ENCODE data around the gene PITRM1. TPM values are rescaled to one million over a fixed set of nuclear protein-coding genes. Genes with fewer than 3 reads are reported as not detected.
"Not testable (repeated sequence)": the region's sequence is repeated elsewhere in the genome, so short reads cannot be mapped to it uniquely, and the experiment has no call there.

The PITRM1 gene
- total and polyA plus RNA-seq, 12 donors = 61.8 to 107 (median 82.5) TPM

- ATAC-seq = peak in 1 of 8 donors; percentile 2
- H3K9me3 ChIP-seq = no peaks in the 10 kb centered on the region
- H3K4me1 ChIP-seq = peaks cover 3 to 18% (median 9%) of the 10 kb centered on the region in 9 donors
- peak overlapping the region in 9 of 10 donors; percentile 17 to 98 (median 95) for H3K4me3 ChIP-seq
- TF ChIP-seq CTCF (IDR thresholded peaks at IDR 0.05) = no peak
- no peak for DNase-seq
- H3K27ac ChIP-seq = no peak overlapping the region
- H3K27me3 ChIP-seq = no peaks in the 10 kb centered on the region
- whole genome bisulfite sequencing, 2 donors = 41 to 42% methylated on average over 26 of the region's 26 CpGs
- peaks cover 0 to 22% (median 11%) of the 10 kb centered on the region in 9 donors for H3K36me3 ChIP-seq
- intact Hi-C loops (cut with DNase I) = no loop called here
Measured at GRCh38 chr10:3173171-3173878, 743 bp upstream of the PITRM1 start.

- WGBS, 2 donors = 0 to 1% methylated on average over 21 of the region's 21 CpGs
- no peak for DNase-seq
- H3K36me3 ChIP-seq = peaks cover 0 to 35% (median 22%) of the 10 kb centered on the region in 9 donors
- TF ChIP-seq CTCF (IDR thresholded peaks at IDR 0.05) = no peak
- H3K9me3 ChIP-seq = no peaks in the 10 kb centered on the region
- peak overlapping the region; percentile 53 to 98 (median 94) for H3K4me3 ChIP-seq
- H3K4me1 ChIP-seq = peaks cover 3 to 18% (median 9%) of the 10 kb centered on the region in 9 donors
- peak overlapping the region in 9 of 10 donors; percentile 81 to 93 (median 89) for H3K27ac ChIP-seq
- no peaks in the 10 kb centered on the region for H3K27me3 ChIP-seq
- intact Hi-C loops (cut with DNase I) = no loop called here
- peak in 4 of 8 donors; percentile 1 to 10 (median 6) for ATAC-seq
Measured at GRCh38 chr10:3172081-3172445, 519 bp downstream of the PITRM1 start.

DNA sequence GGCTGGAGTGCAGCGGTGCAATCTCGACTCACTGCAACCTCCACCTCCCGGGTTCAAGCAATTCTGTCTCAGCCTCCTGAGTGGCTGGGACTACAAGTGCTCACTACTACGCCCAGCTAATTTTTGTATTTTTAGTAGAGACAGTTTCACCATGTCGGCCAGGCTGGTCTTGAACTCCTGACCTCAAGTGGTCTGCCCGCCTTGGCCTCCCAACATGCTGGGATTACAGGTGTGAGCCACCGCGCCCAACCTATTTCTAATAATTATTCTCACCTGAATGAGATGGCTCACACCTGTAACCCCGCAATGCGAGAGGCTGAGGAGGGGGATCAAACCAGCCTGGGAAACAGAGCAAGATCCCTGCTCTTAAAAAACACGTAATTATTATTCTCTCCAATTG lies 1.1 kb downstream of the PITRM1 start:
- ATAC-seq; DNase-seq; intact Hi-C loops (cut with DNase I); H3K27me3 ChIP-seq; H3K9me3 ChIP-seq: not testable (repeated sequence)
- H3K4me1 ChIP-seq = peaks cover 3 to 18% (median 9%) of the 10 kb centered on the region in 9 donors
- 93 to 95% methylated on average over 11 of the region's 11 CpGs for WGBS, 2 donors
- H3K36me3 ChIP-seq = peaks cover 0 to 41% (median 27%) of the 10 kb centered on the region in 9 donors
- peak overlapping the region in 9 of 10 donors; percentile 53 to 98 (median 95) for H3K4me3 ChIP-seq
- H3K27ac ChIP-seq = peak overlapping the region in 4 of 10 donors; percentile 81 to 92 (median 91)

DNA sequence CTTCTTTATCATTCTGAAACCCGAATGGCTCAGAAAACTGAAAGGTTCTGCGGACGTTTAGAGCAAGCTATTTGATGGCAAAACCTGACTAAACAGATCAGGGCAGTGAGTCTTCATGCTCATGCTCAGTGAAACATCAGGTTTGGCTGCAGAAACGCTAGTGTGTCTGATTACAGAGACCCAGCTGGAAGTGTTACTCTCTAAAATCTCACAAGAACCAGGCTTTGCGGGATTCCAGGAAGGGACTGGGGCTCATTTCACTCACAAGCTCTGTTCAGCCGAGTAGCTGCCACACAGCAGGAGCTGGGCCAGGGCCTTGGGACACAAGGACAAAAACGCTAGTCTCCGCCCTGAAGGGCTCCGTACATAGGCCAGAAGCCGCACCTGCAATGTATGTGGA lies 2.9 kb downstream of the PITRM1 start:
- DNase-seq (no peak), ATAC-seq (no peak)
- Histone ChIP-seq H3K27ac (no peak overlapping the region), H3K9me3 (no peaks in the 10 kb centered on the region), H3K4me1 (peaks cover 3 to 18% (median 9%) of the 10 kb centered on the region in 9 donors), H3K4me3 (no peak overlapping the region), H3K27me3 (no peaks in the 10 kb centered on the region), H3K36me3 (peaks cover 0 to 59% (median 45%) of the 10 kb centered on the region in 9 donors)
- intact Hi-C loops (cut with DNase I) = no loop called here
- WGBS, 2 donors = 90 to 92% methylated on average over 10 of the region's 10 CpGs
- no peak for TF ChIP-seq CTCF (IDR thresholded peaks at IDR 0.05)

DNA sequence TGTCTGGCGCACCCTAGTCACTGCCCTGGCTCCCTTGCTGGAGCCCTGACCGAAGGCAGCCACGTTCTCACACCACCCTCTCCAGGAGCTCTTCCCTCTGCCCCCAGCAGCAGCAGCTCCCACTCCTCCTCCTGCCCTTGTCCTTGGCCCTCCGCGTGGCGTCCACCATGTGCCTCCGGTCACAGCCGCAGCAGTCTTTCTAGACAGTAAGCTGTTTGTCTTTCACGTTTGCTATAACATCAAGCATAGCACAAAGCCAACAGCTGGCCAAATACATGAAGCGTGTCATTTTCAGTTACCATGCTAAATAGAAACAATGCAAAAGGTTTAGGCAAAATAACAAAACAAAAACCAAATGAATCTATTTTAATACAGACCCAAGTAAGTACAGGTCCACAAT lies 3.3 kb downstream of the PITRM1 start:
- DNase-seq (no peak), ATAC-seq (no peak)
- intact Hi-C loops (cut with DNase I) = no loop called here
- TF ChIP-seq CTCF (IDR thresholded peaks at IDR 0.05) = no peak
- Histone ChIP-seq H3K4me1 (peaks cover 3 to 18% (median 9%) of the 10 kb centered on the region in 9 donors), H3K9me3 (no peaks in the 10 kb centered on the region), H3K27me3 (no peaks in the 10 kb centered on the region), H3K27ac (no peak overlapping the region), H3K36me3 (peaks cover 0 to 63% (median 49%) of the 10 kb centered on the region in 9 donors), H3K4me3 (no peak overlapping the region)
- WGBS, 2 donors = 89 to 93% methylated on average over 10 of the region's 10 CpGs

Measured in heart right ventricle (tissue), 16 donors.